Measurements from ENCODE around the gene HOXB1.

Gene HOXB1

GRCh38 chr17:48530887-48531272 is at the start of gene HOXB1:
Gene HOXB1, minus strand, starts transcription at chr17:48531011. Its CDS starts 107 bp downstream, at chr17:48530904.
- no peak for DNase-seq

GRCh38 chr17:48579760-48580554 is 49.1 kb upstream of the HOXB1 start:
- DNase-seq, result no peak

GRCh38 chr17:48579471-48579759 is 48.6 kb upstream of the HOXB1 start:
- no peak for DNase-seq

DNA sequence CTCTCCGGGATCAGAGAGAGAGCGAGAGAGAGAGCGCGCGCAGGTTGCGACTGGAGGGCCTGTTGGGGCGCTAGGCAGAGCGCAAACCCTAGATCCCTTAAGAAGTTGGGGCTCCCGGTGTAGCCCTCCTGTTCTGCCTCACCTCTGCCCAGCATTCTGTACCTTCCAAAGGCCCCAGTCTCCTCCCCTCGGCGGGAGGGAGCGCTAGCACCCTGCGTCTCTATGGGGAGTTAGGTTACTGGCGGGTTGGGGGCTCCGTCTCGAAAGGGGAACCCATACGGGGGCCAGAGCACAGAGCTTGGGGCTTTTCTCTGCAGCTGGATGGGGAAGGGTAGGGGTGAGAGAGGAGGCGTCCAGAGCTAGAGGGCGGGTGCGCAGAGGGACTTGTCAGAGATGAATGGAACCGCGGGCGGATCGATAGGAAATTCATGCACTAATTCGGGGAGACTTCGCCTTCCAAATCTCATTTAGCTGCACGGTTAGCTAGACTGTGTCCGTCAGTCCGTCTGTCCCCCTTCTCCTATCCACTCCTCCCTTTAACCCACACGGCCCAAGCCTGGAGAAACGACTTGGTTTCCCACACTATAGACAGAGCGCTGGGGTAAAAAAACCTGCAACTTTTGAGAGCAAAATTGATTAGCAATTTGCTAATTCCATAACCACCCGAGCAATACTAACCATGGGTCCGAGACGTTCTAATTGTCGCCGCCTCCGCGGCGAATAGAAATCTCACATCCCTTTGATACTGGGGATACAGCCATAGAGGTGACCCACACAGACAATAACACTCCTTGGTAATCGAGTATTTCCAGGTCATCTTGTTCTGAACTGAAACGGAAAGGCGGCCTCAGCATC is 48.0 kb upstream of the HOXB1 start:
- DNase-seq, result no peak

GRCh38 chr17:48577946-48578615 is 47.3 kb upstream of the HOXB1 start, which contains the start of gene HOXB4:
Gene HOXB4, minus strand, starts transcription at chr17:48578350. Its CDS starts 31 bp downstream, at chr17:48578319.
- DNase-seq, result peak; percentile 66 to 82 (median 70)

GRCh38 chr17:48577330-48577945 is 46.6 kb upstream of the HOXB1 start:
- no peak for DNase-seq

DNA sequence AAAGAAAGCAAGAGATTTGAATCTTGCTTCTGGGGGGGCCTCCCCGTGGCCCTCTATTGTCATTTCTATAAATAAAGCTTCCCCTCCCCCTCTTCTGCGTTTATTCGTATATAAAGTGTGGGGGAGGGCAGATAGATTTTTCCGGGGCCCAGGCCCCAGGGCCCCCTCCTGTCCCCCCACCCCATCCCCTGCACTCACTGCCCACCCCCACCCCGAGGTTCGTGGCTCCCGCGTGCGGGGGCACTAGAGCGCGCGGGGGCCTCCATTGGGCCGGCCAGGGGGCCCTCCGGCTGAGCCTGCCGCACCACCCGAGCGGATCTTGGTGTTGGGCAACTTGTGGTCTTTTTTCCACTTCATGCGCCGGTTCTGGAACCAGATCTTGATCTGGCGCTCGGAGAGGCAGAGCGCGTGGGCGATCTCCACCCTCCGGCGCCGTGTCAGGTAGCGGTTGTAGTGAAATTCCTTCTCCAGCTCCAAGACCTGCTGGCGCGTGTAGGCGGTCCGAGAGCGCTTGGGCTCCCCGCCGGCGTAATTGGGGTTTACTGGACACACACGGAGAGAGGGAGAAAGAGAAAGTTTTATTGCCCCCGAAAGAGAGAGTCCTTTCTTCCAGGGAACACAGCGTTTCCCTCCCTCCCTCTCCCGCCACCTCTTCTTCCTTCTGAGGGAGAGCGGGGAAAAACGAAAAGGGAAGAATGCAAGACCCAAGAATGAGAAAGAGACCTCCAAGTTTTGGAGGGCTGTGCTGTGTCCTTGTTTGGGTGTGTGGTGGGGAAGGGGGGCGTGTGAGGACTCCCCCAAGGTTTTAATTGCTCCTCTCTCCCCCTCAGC is 45.9 kb upstream of the HOXB1 start:
- DNase-seq, result no peak

DNA sequence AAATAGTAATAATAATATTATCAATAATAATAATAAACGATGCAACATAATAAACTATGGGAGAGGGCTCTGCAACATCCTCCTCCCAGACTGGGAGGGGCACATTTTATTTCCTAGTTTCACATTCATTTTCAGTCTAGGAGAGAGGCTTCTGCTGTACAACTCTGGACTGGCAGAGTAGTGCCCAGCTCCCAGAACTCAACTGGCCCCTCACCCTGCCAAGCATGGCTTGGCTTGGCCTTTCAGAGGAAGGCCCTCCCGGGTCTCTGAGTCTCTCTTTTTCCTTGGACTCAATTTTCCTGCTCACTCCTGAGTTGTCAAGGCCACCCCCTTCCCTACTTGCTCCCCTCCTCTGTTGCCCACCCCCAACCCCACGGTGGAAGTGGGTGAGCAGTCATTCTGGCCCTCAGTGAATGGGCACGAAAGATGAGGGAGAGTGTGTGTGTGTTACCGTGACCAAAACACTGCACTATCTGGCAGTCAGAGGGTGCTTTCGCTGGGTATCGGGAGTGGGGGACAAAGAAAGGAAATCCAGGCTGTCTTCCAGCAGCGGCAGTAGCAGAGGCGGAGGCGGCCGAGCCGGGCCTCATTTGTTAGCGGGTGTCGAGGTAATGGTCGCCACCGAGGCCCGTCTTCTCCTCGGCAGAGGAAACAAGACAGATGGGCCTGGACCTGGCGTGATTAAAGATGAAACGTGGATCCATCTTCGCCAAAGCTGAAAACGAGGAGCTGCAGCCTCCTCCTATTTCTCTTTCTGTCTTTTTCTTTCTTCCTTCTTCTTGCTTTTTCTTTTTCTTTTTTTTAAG is 45.1 kb upstream of the HOXB1 start:
- DNase-seq, result no peak

GRCh38 chr17:48575066-48575582 is 44.3 kb upstream of the HOXB1 start:
- DNase-seq, result no peak

DNA sequence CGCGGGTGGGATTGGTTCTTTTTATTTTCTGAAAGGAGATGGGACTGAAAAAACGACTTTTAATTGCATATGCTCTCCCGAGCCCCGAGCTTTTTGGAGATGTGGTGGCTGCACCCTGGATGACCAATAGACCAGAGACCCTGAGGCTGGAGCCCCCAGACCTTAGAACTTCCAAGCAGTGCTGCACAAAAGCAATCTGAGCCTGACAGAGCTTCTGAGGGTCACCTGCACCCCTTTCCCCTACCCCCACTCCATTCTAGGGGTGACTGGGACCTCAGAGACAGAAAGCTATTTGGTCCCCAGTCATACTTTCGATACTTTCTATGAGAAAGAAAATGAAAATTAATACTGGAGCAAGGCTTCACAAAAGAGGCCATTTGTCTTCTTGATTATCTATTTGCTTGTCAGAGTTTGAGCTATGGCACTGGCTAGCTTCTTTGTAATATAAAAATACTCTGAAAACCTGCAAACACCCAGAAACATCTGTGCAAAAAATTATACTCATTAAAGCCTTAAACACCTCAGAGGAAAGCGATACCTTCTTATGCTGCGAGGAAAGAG is 43.8 kb upstream of the HOXB1 start:
- no peak for DNase-seq

DNA sequence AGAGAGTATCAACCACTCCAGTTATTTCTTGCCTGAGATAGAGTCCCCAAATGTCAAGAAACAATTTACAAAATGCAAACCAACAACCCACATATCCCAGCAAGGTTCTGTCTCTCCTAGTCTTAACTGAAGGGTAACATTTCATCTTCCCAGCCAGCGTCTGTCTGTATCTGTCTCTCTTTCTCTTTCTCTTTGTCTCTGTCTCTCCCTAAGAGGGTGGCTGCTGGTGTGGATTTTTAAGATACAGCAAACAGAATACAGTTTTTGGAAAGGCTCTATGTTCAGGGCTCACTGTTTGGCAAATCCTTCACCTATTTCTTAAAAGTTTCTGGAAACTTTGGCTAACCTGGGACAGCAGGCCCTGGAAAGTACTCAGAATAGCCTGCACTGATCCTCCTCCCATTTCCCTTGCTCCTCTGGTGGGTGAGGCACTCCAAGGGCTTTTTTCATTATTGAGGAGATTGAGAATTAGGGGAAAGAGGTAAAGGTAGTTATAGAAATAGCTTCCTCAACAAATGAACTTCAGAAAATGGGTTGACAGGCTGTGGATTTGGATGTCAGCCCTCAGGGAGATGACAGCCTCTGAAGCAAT is 41.1 kb upstream of the HOXB1 start:
- DNase-seq, result no peak

DNA sequence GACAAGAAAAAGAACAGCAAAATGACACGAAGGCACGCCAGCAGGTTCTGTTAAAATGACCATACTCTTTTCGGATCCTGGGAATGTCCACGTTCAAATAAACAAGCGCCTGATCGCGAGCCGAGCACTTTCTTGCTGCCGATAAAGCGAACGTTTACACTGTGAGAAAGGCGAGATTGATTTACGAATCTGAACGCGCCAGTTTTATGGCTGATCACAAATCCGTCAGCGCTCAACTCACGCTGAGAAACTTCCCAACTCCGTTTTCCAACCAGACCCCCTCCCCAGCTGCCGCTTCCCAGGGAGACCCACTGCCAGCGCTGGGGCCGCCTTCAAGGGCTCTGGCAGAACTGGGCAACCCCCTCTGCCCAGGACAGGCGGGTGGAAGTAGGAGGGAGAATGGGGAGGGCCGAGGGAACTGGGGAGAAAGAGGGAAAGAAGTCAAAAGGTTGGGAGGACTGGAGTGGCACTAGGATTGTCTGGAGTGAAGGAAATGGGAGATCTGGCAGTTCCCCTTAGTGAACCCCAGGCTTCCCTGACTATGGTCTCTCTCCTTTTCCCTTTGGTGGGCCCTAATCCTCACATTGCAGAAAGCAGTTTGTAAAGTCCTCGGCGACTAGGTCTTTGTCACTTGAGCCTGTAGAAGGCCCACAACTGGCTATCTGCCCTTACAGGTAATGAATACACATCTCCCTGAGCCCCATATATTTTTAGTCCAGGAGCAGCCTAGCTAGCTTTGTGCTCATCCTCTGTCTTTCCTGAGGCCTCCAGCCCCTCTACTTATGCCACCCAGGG is 40.4 kb upstream of the HOXB1 start:
- DNase-seq, result no peak

DNA sequence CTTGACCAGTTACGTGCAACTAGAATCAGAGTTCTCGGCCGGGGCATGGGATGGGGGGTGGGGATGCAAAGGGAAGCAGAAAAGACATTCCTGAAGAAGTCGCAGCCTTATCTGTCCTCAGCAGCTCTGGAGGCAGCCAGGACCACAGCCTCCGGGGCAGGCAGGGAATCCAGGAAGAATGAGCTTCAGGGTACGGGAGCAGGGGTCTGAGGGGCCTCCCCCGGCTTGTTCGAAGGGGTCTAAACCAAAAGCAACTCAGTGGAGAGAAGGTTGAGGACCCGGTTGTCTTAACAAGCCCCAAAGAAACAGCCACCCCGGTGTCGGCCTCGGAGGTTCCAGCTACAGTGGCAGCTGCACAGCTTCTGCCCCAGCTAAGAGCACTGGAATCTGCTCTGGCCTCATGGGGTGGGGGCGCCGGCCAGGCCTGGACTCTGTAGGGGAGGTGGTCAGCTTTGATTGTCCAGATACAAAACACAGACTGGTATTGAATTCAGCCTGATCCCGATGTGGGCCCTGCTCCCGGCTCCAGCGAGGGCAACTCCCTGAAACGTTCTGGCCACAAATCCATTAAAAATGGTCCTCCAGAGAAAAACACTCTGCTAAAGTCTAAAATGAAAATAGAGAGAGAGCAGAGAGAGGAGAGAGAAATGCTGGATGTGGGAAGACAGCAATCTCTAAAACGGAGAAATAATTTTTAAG is 39.7 kb upstream of the HOXB1 start:
- DNase-seq, result no peak

- no peak for DNase-seq
Measured at GRCh38 chr17:48569674-48570324, 39.0 kb upstream of the HOXB1 start.

DNA sequence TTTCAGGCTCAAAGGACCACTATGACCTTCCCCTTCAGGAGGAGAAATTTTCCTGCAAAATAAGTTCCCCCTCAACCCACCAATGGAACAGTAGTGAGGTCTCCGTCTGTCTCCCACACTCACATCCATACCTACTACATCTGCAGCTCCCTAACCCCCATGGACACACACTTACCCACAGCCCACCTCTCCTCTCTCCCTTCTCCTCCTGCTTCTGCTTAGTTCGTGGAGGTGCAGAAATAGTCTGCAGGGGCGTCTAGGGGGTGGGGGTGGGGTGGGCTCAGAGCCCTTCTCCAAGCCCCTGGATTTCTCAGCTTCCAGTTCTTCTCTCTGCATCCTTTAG is 38.4 kb upstream of the HOXB1 start:
- DNase-seq, result no peak

DNA sequence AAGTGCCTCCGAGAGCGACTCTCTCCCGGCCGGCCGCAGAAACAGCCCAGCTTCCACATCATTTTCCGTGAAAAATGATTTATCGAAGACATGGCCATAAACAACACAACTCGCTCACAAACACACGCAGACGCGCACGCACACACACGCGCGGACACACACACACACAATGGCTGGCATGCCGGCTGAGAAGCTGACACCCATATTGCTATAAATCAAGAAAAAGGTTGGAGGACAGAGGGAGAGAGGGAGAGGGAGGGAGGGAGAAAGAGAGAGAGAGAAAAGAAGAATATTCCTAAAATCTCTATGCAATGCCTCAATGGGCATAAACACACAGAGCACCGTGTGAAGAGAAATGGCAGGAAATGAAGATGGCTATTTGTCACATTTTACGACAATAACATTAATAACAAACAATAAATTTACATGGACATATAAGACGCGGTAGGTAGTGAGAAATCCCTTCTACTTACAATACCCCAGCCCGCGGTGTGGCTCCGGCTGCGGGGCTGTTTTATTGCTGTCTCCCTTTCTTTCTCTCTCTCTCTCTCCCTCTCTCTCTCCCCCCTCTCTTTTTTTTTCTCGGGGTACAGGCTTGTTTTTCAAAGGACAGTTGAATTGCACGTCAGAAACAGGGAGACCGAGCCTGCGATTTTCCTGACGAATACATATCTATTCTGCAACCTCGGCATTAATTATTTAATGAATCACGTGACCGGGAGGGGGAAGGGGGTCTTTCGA is 37.9 kb upstream of the HOXB1 start:
- no peak for DNase-seq

DNA sequence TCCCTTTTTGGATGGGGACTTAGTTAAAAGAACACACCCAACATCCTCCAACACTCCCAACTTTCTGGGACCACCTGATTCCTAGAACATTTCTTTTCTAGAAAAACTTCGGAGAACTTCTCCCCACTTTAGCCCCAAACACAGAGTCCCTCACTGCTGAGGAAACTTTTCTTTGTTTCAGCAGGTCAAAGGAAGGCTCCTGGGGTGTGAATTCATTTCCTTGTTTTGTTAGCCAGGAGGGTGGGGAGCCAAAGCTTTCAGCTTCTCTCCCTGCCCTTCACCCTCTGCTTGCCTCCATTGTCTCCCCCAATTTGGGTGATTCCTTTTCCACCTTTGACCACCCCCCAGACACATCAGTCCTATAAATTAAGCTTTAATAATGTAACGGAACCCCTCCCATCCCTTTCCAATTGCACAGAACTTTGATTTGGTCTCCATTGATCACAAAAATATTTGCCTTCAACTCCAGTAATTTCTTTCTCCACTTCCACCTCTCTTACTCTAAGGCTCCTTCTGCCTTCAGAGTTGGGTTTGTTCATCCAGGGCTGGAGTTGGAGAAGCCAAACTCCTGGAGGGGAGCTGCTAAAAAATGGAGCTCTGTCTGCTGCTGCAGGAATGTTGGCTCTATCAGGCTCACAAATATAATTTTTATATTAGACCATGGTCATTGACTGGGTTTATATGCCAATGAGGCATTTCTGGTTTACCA is 37.0 kb upstream of the HOXB1 start:
- DNase-seq, result no peak
